ENCODE results near the gene ZNF57.
A peak's percentile ranks its signal among the peaks of the same experiment; 100 is the strongest.
"Not testable (repeated sequence)": the region's sequence is repeated elsewhere in the genome, so short reads cannot be mapped to it uniquely, and the experiment has no call there.

ZNF57 gene

DNA sequence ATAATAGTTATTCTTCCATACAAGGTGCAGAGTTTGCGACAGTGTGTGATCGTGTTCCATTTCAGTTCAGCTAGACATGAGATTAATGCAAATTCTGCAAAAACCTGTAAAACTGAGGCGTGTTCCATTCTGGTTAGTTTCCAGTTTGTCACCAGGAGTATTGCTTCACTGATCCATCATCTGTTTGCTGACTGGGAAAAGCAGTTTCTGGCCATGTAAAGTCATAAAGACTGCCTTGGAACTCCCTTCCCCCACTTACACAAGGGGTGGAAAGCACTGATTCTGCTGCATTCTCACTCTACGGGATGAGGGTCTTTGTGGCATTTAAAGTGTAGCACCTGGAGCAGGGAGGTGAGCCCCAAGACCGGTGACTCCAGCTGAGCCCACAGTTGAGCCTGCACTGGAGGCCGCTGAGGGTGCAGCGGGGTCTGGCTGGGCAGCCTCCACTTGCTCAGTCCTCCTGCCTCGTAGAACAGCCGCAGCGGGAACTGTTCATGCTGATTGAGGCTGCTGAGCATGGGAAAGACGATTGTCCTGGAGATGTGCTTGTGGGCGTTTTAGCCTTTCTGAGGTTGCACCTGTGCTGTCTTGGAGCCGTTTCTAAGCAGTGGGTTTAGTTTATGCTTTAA, 2.0 kb downstream of the ZNF57 start:
- no peak for DNase-seq

DNA sequence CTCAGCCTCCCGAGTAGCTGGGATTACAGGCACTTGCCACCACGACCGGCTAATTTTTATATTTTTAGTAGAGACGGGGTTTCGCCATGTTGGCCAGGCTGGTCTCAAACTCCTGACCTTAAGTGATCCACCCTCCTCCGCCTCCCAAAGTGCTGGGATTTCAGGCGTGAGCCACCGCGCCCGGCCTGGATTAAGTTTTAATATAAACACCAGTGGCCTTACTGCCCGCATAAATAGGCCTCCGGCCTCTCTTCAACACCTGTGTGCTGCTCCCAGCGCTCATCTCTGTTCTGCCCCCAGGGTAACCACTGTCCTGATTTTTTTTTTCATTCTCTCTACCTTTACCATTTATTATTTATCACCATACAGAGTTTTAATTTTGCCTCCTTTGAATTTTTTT, 2.6 kb downstream of the ZNF57 start:
- not testable (repeated sequence) for DNase-seq

DNA sequence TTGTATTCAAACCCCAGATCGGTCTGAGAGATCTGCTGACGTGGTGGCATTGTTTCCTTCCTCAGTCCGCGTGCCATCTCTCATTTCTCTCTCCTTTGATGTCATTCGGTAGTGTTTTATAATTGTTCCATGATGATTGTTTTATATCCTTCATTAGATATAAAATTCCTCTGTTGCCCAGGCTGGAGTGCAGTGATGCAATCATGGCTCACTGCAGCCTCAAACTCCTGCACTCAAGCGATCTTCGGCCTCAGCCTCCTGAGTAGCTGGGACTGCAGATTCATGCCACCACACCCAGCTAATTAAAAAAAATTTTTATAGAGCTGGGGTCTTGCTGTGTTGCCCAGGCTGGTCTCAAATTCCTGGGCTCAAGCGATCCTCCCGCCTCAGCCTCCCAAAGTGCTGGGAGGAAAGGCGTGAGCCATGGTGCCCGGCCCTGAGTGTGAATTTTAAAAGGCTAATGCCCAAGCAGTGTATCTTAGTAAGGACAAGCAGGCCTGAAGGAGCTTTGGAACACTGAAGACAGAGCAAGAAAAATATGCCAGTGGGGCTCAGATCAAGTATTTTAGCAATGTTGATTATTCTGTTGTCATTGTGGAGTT, 5.3 kb downstream of the ZNF57 start:
- no peak for DNase-seq

DNA sequence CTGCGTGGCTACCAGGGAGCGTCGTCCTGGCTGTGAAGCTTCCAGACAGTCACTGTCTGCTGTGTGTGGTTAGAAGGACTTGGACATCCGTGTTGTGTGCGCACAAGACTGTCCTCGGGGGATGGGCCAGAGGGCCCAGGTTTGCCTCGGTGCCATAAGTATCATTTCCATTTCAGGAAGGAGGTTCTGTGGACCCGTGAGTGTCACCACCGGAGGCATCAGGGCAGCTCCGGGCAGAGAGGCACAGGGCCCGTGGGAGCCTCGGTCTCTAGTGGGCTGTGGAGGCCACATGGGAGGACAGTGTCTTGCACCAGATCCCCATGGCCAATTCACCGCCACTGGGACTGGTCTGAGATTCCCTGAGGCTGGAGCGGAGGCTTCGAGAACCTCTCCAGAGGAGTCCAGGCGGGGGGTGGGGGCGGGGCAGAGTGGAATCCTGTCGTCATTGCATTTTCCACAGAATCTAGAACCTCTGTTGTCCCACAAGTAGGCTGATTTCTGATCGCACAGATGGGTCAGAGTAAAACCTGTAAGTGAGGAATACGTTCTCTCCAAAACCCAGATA, 6.0 kb downstream of the ZNF57 start:
- DNase-seq = no peak

DNA sequence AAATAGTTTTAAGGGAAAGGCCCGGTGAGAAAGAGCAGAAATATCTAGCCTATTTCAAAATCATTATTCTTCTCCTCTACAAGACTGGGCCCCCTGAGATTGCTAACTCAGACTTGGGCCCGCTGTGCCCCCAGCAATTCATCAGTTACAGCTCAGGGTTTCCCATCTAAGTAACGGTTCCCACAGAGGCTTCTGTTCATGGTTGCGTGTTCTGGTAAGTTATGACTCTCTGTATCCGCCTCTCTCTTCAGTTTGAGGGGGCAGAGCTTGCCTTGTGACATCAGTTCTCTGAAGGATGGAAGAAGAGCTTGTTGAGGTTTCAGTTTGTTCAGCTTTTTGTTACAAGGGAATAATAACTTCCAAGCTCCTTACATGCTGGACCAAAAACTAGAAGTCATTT, 11.6 kb downstream of the ZNF57 start:
- DNase-seq = no peak

DNA sequence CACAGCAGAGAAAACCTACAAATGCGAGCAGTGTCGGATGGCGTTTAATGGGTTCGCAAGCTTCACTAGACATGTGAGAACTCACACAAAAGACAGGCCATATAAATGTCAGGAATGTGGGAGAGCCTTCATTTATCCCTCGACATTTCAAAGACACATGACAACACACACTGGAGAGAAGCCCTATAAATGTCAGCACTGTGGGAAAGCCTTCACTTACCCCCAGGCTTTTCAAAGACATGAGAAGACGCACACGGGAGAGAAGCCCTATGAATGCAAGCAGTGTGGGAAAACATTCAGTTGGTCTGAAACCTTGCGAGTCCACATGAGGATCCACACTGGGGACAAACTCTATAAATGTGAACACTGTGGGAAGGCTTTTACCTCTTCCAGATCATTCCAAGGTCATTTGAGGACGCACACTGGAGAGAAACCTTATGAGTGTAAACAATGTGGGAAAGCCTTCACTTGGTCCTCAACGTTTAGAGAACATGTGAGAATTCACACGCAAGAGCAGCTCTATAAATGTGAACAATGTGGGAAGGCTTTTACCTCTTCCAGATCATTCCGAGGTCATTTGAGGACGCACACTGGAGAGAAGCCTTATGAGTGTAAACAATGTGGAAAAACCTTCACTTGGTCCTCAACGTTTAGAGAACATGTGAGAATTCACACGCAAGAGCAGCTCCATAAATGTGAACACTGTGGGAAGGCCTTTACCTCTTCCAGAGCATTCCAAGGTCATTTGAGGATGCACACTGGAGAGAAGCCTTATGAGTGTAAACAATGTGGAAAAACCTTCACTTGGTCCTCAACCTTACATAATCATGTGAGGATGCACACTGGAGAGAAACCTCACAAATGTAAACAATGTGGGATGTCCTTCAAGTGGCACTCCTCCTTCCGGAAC, 16.8 kb downstream of the ZNF57 start:
- DNase-seq = no peak

DNA sequence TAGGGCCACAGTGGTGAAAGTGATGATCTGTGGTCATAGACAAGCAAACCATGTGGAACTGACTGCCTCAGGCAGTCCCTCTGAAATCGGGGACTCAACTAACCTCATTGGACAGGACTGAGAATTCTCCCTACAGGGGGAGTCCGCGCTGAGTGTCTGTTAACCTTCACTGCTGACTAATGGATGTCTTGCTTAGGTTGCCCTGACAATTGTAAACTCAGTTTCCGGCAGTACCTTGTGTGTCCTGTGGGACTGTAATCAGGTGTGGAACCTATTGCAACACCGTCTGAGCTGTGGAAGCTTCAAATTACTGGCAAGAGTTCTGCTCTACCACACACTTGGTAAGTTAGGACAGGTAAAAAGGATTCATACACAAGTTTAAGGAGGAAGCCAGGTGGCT, 22.3 kb downstream of the ZNF57 start:
- no peak for DNase-seq

DNA sequence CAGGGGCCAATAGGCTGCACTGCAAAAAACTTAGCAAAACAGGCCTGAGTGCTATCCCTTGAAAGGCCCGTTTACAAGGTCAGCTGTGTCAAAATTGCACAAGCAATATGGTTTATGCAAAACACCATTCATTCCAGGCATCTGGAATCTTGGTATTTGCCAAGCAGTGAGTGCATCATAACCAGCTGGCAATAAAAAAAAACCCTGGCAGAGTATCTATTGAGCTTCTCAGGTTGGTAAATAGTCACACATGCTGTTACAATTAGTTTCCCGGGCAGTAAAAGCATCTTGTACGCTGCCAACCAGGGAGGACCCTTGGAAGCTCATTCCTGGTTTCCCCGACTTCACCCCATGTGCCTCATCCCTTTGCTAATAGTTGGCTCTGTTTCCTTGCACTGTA, 22.8 kb downstream of the ZNF57 start:
- DNase-seq = no peak

DNA sequence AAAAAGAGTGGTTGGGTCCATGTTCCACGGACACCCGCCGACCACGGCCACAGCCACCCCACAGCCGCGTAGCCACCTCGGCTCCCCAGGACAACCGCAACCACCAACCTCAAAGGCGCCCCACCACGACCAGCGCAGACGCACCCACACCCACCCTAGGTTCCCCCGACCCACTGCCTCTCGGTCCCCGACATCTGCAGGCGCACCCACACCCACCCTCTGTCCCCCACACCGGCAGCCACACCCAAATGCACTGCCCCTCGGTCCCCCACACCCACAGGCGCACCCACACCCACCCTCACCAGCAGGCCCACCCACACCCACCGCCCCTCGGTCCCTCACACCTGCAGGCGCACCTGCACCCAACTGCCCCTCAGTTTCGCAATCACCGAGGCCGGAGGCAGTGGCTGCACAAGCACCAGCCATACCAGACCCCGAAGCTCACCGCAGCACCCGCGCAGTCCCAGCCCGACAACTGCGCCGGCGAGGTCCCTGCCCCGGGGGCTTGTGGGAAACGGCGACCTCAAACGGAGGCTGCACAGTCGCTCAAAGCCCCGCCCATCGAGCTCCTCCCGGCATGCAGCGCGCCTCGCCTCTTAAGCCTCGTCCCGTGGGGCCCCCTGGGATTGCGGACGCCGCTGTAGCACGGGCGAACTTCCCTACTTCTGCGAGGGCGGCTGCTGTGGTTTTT, 25.8 kb downstream of the ZNF57 start:
- no peak for DNase-seq

DNA sequence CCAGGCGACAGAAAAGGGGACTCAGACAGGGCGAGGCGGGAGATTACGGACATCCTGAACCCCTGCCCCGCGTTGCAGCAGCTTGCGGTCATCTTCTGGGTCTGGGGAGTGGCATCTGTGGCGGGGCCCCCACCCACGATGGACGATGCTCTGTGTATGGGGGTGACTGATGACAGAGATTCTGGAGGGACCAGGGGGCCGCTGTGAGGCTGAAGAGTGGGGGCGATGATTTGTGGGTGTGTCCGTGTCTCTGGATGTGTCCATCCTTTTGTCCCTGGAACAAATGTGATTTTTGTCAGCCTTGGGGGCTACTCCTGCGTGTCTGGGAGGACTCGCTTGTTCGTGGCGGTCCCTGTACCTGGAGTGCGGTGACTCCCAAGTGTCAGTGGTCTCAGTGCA, 26.3 kb downstream of the ZNF57 start:
- no peak for DNase-seq

DNA sequence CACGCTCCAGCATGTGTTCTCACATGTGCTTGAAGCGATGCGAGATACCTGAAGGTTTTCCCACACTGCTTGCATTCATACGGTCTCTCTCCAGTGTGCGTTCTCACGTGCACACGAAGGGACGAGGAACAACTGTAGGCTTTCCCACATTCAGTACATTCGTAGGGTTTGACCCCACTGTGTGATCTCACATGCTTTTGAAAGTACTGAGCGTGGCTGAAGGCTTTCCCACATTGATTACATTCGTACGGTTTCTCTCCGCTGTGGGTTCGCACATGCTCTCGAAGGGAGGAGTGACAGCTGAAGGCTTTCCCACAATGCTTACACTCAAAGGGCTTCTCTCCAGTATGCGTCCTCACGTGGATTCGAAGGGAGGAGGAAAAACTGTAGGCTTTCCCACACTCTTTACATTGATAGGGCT, 32.8 kb downstream of the ZNF57 start:
- no peak for DNase-seq

DNA sequence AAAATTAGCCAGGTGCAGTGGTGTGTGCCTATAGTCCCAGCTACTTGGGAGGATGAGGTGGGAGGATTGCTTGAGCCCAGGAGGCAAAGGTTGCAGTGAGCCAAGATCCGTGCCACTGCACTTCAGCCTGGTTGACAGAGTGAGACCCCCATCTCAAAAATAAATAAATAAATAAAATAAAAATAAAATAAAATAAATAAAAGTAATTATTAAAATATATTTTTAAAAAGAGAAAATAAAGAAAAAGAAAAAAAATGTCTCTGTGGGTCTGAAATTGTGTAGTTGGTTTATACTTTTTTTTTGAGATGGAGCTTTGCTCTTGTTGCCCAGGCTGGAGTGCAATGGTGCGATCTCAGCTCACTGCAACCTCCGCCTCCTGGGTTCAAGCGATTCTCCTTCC, 35.1 kb downstream of the ZNF57 start:
- not testable (repeated sequence) for DNase-seq

DNA sequence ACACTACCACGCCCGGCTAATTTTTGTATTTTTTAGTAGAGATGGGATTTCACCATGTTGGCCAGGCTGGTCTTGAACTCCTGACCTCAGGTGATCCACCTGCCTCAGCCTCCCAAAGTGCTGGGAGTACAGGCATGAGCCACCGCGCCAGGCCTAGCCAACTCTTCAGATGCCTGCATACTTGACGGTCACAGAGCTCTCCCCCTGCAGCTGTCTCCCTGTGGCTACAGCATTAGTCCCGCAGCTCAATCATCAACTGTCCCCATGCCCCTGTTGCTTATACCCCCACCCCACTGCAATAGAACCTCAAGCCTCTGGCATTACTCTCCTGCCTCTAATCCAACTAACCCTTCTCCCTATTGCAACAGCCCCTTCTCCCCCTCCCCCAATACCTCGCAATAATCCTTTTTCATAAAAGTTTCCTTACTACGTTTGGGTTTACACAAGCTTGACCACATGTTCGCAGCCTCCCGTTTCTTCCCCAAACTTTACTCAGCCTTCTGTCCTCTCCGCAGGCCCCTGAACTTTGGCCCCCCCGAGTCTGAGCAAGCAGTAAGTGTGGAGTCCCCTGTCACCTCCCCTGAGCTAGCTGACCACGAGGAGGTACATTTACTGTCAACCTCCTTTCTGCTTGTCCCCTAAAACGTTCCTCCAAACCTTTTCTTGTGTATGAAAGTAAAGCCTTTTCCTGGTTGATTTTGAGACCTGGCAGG, 42.4 kb downstream of the ZNF57 start:
- DNase-seq = no peak

DNA sequence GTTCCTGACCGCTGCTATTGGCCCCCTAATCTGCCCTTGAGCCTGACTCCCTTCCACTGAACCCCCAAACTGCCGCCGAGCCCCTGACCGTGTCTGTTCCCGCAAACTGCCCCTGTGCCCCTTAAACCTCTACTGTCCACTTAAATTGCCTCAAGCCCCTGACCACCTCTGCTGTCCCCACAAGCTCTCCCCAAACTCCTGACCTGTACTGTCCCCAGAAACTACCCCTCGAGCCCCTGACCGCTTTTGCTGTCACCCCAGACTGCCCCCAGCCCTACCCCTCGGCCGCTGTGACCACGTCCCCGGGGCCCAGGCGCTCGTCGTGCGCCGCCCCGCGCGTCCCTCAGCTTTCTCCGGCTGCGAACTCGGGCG, 43.7 kb downstream of the ZNF57 start:
- no peak for DNase-seq

DNA sequence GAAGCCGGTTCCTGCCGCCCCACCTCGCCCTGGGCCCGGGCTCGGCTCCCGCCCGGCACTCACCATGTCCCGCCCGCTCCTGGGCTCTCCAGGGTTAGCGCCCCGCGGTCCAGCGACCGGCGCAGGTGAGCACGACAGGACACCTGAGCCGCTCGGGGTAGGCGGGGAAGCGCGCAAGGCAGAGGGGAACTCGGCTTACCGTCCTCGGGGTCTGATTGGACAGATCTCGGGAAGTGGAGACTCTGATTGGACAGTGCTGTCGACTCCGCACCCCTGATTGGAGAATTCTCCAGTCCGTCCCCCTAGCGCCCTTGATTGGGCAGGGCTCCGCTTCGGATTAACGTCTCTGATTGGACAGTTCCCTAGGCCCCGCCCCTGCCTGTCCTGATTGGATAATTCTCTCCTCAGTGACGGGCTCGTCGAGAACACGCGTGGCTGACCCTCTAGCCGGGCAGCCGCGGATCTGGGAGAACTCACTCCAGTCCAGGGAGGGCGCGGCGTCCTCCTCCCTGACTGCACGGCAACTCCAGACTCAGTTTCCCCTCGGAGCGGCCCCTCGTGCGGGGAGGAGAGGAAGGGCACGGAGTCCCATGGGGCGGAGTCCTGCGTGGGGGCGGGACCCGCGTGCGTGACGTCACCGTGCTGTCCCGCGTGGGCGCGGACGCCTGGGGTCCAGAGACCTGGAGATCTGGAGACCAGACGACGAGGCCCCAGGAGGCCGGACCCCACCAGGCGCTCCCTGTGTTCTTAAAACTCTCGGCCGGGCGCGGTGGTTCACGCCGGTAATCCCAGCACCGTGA, 44.2 kb downstream of the ZNF57 start, which contains the start of gene ZNF77:
Gene ZNF77 (minus strand): TSS at position 197 of the 800 bp plus-strand sequence. CDS start 131 bp downstream, at position 66.
- DNase-seq = peak; percentile 92

DNA sequence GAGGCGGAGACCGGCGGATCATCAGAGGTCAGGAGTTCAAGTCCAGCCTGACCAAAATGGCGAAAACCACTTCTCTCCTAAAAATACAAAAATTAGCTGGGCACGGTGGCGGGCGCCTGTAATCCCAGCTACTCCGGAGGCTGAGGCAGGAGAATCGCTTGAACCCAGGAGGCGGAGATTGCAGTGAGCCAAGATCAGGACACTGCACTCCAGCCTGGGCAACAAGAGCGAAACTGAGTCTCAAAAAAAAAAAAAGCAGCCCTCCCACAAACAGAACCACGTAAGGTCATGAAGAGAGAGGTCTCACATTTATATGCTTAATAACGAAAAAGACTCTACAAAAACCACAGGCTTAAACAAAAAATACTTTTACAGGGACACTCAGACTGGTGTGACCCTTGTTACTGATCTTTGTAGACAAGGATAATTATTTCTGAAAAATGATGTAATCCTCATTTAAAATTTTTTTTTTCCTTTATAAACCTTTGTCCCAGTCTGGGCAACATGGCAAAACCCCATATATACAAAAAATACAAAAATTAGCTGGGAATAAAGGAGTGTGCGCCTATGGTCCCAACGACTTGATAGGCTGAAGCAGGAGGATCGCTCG, 45.0 kb downstream of the ZNF57 start:
- no peak for DNase-seq

DNA sequence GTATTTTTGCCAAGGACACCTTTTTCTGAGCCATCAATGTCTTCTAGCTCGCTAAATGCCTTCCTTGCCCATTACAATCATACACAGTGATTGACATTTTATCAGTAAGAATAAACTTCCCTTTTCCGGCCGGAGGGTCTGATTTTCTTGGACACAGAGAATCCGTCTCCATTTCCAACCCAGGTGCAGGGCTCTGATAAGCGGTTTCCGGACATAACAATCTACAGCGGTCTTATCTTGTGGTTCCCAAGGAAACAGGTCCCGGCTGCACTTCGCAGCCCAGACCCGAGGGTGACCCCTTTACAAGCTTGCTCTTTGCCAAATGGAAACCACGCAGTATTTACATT, 49.2 kb downstream of the ZNF57 start:
- no peak for DNase-seq

DNA sequence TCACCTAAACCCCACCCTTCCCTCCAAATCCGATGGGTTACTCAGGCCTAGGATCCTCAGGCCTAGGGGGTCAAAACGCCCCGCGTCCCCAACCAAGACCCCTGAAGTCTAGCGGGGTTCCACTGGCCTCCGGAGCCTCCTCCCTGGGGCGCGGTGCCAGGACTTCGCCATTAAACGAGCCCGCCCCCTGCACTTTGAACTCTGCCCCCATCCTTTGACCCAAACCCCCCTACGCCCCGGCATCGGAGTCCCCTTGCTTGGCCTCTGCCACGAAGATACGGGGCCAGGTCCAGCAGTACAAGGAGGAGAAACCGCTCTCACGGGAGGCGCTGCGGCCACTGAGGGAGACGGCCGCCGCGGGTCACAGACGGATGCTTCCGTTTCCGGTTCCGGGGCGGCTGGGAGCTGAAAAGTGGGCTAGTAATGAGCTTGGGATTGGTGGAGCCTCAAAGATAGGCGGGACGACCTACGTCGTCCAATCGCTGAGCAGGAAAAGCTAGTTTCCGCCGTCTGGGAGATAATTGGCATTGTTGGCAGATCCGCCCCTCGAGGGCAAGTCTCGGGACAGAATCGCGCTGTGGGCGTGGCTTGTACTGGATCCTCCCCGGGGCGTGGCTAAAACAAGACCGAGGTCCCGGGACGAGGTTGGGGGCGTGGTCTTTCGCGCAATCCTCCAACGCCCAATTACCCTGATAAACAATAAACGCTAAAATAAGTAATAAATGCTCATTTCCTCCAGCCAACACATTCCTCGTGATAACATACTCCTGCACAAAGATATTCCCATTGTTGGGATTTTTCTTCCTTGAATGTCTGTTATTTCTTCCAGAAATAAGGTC, 49.8 kb downstream of the ZNF57 start:
- DNase-seq = peak; percentile 88

DNA sequence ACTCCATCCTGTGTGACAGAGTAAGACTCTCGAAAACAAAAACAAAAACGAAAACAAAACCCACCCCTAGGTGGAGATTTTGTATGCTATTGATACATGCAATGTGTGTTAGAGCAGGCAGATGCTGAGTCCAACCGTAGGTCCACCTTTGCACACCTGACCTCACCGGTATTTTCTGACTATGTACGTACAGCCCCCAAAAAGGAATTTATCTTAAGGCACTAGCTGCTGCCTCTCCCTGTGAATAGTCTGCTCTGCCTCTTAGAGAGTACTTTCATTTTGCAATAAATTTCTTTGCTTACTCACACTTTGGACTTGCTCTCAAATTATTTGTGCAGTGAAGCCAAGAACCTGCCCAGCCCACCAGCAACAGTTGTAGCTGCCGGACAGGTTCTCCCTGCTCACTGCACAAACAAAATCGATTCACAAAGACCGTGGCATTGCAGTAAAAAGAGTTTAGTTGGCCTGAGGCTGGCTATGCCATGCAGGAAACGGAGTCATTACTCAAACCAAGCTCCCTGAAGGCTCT, 52.3 kb downstream of the ZNF57 start:
- DNase-seq = no peak

DNA sequence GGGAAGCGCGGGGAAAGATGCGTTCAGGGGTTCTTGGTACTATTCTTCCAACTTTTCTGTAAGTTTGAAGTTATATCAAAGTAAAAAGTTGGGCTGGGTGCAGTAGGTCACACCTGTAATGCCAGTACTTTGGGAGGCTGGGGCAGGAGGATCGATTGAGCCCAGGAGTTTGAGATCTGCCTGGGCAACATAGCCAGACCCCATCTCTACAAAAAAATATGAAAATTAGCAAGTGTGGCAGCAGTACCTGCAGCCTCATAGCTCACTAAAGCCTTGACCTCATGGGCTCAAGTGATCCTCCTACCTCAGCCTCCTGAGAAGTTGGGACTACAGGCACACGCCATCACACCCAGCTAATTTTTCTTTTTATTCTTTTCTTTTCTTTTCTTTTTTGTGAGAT, 56.4 kb downstream of the ZNF57 start:
- DNase-seq = no peak

All from NCI-H748 treated with DMSO at 0.1 percent for 48 hours (cell line).